Measurements from ENCODE around the gene CCDC6.

Gene CCDC6

DNA sequence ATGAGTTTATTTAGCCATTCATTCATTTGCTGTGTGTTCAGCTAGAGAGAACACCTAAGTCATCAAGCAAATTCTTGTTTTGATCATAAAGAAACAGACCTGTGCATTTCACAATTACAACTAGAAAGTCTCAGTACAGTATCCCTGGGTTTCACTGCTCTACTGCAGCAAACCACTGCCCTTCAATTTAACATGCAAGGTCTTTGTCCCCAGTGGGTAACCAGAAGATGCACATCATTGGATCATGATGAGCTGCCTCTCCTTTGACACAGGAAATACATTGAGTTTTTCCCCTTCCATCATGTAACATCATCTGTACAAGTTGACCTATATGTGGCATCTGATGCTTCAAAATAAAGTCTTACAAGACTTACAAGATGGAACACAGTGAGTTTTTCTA lies 82.6 kb downstream of the CCDC6 start:
- no peak overlapping the region for H3K4me3 ChIP-seq (ENCODE audit: control insufficient read depth, low read depth, low read length)
- no peak for DNase-seq (ENCODE audit: low read depth)
- TF ChIP-seq, protein P1, sequence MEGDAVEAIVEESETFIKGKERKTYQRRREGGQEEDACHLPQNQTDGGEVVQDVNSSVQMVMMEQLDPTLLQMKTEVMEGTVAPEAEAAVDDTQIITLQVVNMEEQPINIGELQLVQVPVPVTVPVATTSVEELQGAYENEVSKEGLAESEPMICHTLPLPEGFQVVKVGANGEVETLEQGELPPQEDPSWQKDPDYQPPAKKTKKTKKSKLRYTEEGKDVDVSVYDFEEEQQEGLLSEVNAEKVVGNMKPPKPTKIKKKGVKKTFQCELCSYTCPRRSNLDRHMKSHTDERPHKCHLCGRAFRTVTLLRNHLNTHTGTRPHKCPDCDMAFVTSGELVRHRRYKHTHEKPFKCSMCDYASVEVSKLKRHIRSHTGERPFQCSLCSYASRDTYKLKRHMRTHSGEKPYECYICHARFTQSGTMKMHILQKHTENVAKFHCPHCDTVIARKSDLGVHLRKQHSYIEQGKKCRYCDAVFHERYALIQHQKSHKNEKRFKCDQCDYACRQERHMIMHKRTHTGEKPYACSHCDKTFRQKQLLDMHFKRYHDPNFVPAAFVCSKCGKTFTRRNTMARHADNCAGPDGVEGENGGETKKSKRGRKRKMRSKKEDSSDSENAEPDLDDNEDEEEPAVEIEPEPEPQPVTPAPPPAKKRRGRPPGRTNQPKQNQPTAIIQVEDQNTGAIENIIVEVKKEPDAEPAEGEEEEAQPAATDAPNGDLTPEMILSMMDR (IDR thresholded peaks at IDR 0.05; ENCODE audit: control insufficient read depth, insufficient read depth, low read depth, low read length, missing control alignments): no peak

DNA sequence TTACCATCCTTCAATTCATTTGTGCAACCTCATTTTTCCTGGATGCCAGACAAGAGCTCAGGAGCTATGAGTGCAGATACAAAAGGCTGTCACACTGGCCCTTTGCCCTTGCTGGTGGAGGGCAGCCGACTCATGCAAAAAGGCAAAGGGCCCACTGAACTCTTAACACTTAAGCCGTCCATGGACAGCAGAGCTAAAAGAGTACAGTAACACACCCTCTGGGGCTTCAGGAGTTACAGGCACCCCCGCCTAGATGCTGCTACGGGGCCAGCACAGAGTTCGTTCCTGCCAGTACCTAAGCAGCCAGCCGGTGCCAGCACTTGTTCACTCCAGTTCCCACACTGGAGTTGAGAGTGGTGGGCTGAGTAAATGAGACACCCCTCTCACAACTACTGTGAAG lies 83.2 kb downstream of the CCDC6 start:
- TF ChIP-seq, protein P1 (IDR thresholded peaks at IDR 0.05; ENCODE audit: control insufficient read depth, insufficient read depth, low read depth, low read length, missing control alignments): no peak
- H3K4me3 ChIP-seq (ENCODE audit: control insufficient read depth, low read depth, low read length): no peak overlapping the region
- no peak for DNase-seq (ENCODE audit: low read depth)

DNA sequence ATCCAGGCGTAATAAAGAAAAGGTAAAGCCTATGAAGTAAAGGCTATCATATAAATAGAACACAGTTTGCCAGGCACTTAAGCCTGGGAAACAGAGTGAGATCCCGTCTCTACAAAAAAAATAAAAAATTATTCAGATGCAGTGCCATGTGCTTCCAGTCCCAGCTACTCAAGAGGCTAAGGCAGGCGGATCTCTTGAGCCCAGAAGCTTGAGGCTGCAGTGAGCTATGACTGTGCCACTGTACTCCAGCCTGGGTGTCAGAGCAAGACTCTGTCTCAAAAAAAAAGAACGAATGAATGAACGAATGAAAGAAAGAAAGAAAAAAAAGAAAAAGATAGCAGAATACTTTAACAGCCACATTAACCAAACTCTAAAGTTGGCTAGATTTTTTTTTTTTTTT lies 85.9 kb downstream of the CCDC6 start:
- TF ChIP-seq, protein P1 (IDR thresholded peaks at IDR 0.05; ENCODE audit: control insufficient read depth, insufficient read depth, low read depth, low read length, missing control alignments): no peak

DNA sequence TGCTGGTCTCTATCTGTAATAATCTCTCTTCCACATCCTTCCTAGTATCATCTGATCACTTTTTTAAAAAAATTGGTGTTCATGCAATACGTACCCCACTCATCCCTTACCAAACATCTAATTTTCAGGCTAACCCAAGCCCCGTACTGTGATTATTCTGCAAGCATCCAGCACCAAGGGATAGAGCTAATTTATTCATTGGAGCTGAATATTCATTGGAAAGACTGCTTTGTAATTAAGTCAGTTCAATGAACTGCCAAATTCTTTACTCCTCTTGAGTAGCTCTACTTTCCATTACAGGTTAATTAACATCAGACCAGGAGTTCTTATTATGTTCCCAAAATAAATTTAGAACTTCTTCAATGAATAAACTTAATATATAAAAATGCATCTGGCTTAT lies 86.7 kb downstream of the CCDC6 start:
- no peak overlapping the region for H3K4me3 ChIP-seq (ENCODE audit: control insufficient read depth, low read depth, low read length)
- DNase-seq (ENCODE audit: low read depth): no peak
- TF ChIP-seq, protein P1 (IDR thresholded peaks at IDR 0.05; ENCODE audit: control insufficient read depth, insufficient read depth, low read depth, low read length, missing control alignments): no peak

More for the DNA sequence above, 85.9 kb downstream of the CCDC6 start:
- H3K4me3 ChIP-seq (ENCODE audit: control insufficient read depth, low read depth, low read length): no peak overlapping the region
- no peak for DNase-seq (ENCODE audit: low read depth)

DNA sequence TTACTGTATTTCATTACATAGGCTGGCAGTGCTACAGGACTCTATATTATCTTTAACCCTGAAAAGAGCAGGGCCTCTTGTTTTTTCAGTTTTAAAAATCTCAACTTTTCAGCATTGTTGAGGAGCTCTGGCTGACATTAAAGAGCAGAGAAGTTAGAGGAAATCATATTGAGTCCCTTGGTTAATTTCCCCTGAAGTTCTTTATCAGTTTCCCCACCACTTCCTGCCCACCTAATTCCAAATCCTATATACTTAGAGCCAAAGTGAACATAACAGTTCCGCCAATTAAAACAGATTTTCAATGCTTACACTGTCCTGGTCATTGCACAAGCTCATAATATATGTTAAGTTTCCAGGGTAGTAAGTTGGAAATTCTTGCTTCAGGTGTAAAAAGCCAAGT lies 87.1 kb downstream of the CCDC6 start:
- H3K4me3 ChIP-seq (ENCODE audit: control insufficient read depth, low read depth, low read length): no peak overlapping the region
- DNase-seq (ENCODE audit: low read depth): no peak
- TF ChIP-seq, protein P1 (IDR thresholded peaks at IDR 0.05; ENCODE audit: control insufficient read depth, insufficient read depth, low read depth, low read length, missing control alignments): no peak

DNA sequence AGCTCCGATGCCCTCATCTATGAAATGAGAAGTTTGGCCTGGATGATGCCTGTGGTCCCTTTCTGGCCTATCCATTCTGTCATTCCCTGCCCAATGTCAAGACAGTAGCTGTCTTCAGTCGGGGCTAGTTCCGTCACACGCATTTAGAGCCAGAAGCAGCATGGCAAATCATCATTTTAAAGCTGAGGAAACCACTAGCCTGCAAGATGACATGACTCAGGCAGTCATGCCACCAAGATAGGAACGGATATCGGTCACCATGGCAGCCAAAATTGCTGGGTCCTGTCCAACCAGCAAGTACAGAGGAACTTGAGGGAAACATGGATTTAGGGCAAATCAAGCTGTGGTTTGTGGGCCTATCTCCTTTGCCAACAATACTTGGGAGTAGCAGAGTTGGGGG lies 88.6 kb downstream of the CCDC6 start:
- TF ChIP-seq, protein P1 (IDR thresholded peaks at IDR 0.05; ENCODE audit: control insufficient read depth, insufficient read depth, low read depth, low read length, missing control alignments): no peak
- no peak for DNase-seq (ENCODE audit: low read depth)
- no peak overlapping the region for H3K4me3 ChIP-seq (ENCODE audit: control insufficient read depth, low read depth, low read length)

DNA sequence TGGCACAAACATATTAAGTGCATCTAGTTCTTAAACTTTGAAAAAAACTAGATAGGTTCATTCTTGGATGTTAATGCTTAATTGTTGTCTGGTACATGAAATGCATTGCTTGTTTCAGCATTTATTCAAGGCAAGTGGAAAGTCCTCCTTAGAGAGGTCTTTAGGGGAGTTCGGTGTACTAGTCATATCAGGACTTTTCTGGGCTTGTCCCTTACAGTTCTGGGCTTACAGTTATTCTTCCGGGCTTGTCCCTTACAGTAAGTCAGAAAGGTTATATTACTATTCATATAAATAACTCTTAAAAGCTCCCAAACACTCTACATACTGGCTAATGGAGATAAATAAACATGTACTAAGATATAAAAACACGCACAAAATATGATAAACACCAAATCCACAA lies 91.5 kb downstream of the CCDC6 start:
- TF ChIP-seq, protein P1 (IDR thresholded peaks at IDR 0.05; ENCODE audit: control insufficient read depth, insufficient read depth, low read depth, low read length, missing control alignments): no peak
- no peak overlapping the region for H3K4me3 ChIP-seq (ENCODE audit: control insufficient read depth, low read depth, low read length)
- no peak for DNase-seq (ENCODE audit: low read depth)

Data from AG09309 (cell line).